ENCODE data around the gene PGAP3. TPM values are rescaled to one million over a fixed set of nuclear protein-coding genes. Genes with fewer than 3 reads are reported as not detected.

The PGAP3 gene
- polyA plus RNA-seq, 1 experiment = 20.3 TPM

- no peak for DNase-seq (ENCODE audit: low read depth)
- ChIA-PET CTCF (interaction anchor here (0.6 to 2.9 kb wide), 2 partner anchors 27 to 81 kb away, joined by 3 to 9 read pairs; partner anchors contain the start of gene MIEN1), POLR2A (interaction anchor here (0.6 kb wide), 1 partner anchor 22 kb away, joined by 4 read pairs; no protein-coding TSS in a partner anchor)
- H3K27me3 ChIP-seq (ENCODE audit: control insufficient read depth, insufficient read depth, low read length) = no peaks in the 10 kb centered on the region
- peaks cover 7% of the 10 kb centered on the region for H3K36me3 ChIP-seq (ENCODE audit: control insufficient read depth, insufficient read depth, low read length)
- TF ChIP-seq CTCF (IDR thresholded peaks at IDR 0.05; ENCODE audit: insufficient read depth, low read depth, low read length) = no peak
- no peak overlapping the region for H3K4me3 ChIP-seq (ENCODE audit: low read depth, low read length)
These were observed 15.3 kb upstream of the PGAP3 start for GRCh38 chr17:39702901-39703893.

DNA sequence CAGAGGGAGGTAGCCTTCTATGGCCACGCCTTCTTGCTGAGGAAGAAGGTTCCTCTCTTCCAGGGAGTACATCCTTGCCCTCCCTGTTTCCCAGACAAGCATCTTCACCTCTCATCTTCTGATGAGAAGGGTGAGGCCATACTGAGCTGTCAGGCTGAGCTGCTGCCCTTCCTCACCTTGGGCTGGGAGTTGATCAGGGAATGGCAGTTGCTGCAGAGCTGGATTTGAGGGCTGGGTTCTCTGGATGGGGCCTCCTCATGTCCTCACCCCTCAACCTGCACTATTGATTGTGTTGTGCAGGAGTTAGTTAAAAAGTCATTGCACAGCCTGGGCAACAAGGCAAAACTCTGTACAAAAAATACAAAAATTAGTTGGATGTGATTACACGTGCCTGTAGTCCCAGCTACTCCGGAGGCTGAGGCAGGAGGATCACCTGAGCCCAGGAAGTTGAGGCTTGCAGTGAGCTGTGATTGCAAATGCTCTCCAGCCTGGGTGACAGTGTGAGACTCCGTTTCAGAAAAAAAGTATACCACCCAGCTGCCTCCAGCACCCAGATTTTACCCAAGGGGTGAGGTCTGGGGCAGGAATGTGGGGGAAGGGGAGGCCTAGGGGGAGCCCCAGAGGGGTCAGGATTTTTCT is 14.0 kb upstream of the PGAP3 start:
- Histone ChIP-seq H3K4me3 (ENCODE audit: low read depth, low read length) (no peak overlapping the region), H3K36me3 (ENCODE audit: control insufficient read depth, insufficient read depth, low read length) (peaks cover under 1% of the 10 kb centered on the region), H3K27me3 (ENCODE audit: control insufficient read depth, insufficient read depth, low read length) (no peaks in the 10 kb centered on the region)
- no peak for DNase-seq (ENCODE audit: low read depth)
- POLR2A ChIA-PET = no interaction called here
- no peak for TF ChIP-seq CTCF (IDR thresholded peaks at IDR 0.05; ENCODE audit: insufficient read depth, low read depth, low read length)
- CTCF ChIA-PET = interaction anchor here (2.9 kb wide), 1 partner anchor 28 kb away, joined by 9 read pairs; the partner anchor contains the start of gene MIEN1

GRCh38 chr17:39701012-39701783 is 13.3 kb upstream of the PGAP3 start:
- H3K4me3 ChIP-seq (ENCODE audit: low read depth, low read length) = peak overlapping the region; percentile 84
- no peak for DNase-seq (ENCODE audit: low read depth)
- H3K27me3 ChIP-seq (ENCODE audit: control insufficient read depth, insufficient read depth, low read length) = no peaks in the 10 kb centered on the region
- TF ChIP-seq CTCF (IDR thresholded peaks at IDR 0.05; ENCODE audit: insufficient read depth, low read depth, low read length) = no peak
- ChIA-PET CTCF (interaction anchor here (1.2 to 3.2 kb wide), 6 partner anchors 28 to 79 kb away, joined by 3 to 18 read pairs (median 6); partner anchors contain the start of gene MIEN1), POLR2A (no interaction called here)
- no peaks in the 10 kb centered on the region; the same call in 1 of the 2 replicates for H3K36me3 ChIP-seq (ENCODE audit: control insufficient read depth, insufficient read depth, low read length)

GRCh38 chr17:39700148-39700987 is 12.5 kb upstream of the PGAP3 start:
- ChIA-PET POLR2A (interaction anchor here (1.7 kb wide), 1 partner anchor 12 kb away, joined by 16 read pairs; the partner anchor contains the start of gene PGAP3), CTCF (interaction anchor here (1.0 to 3.2 kb wide), 12 partner anchors 10 to 78 kb away, joined by 3 to 18 read pairs (median 5); partner anchors contain the start of genes MIEN1 and PGAP3)
- H3K36me3 ChIP-seq (ENCODE audit: control insufficient read depth, insufficient read depth, low read length) = no peaks in the 10 kb centered on the region; the same call in 1 of the 2 replicates
- no peak for DNase-seq (ENCODE audit: low read depth)
- peak overlapping the region; percentile 84 for H3K4me3 ChIP-seq (ENCODE audit: low read depth, low read length)
- no peak for TF ChIP-seq CTCF (IDR thresholded peaks at IDR 0.05; ENCODE audit: insufficient read depth, low read depth, low read length)
- no peaks in the 10 kb centered on the region for H3K27me3 ChIP-seq (ENCODE audit: control insufficient read depth, insufficient read depth, low read length)

Measured in BJ (cell line).